Transverse colon (tissue), 4 donors: ENCODE measurements around the gene LRRC63.

Source experiments
- POLR2A ChIP-seq: fragments of 450-650 bp; IDR thresholded peaks from one replicate; pipeline ENCODE4 v1.6.1; 2016; ENCODE audit warnings: antibody characterized with exemption, mild to moderate bottlenecking, moderate library complexity
- POLR2AphosphoS5 ChIP-seq, 3 donors: sonication (generic); formaldehyde crosslinking; IDR thresholded peaks; one replicate each; pipeline ENCODE4 v1.6.1; 2016; ENCODE audit warnings: antibody characterized with exemption in 3 of 3
- TF ChIP-seq, protein P1 (sequence below), 5 experiments: fragments of 200-600 bp in 3 of 5; fragments of 450-650 bp in 2 of 5; sonication (generic) in 3 of 5; IDR thresholded peaks; 1 replicate in 2 of 5; 2 replicates in 3 of 5; pipeline ENCODE4 v1.5.1; 2016 to 2017; ENCODE audit warnings: antibody characterized with exemption in 5 of 5, inconsistent platforms in 3 of 5, mild to moderate bottlenecking in 2 of 5, moderate library complexity in 1 of 5

DNA sequence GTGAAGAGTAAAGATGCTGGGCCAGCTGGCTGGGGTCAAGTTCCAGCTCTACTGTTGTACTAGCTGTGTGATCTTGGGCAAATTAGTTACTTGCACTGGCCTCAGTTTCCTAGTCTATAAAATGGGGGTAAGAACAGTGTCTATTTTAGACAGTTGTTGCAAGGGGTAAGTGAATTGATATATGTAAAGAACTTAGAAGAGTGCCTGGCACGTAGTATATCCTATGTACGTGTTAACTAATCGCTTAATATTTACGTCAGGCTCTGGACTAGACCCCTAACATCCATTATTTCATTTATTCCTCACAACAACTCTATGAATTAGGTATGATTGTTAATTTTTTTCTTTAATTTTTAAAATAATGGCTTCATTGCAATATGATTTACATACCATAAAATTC, 26.1 kb upstream of the LRRC63 start:
- TF ChIP-seq, protein P1, sequence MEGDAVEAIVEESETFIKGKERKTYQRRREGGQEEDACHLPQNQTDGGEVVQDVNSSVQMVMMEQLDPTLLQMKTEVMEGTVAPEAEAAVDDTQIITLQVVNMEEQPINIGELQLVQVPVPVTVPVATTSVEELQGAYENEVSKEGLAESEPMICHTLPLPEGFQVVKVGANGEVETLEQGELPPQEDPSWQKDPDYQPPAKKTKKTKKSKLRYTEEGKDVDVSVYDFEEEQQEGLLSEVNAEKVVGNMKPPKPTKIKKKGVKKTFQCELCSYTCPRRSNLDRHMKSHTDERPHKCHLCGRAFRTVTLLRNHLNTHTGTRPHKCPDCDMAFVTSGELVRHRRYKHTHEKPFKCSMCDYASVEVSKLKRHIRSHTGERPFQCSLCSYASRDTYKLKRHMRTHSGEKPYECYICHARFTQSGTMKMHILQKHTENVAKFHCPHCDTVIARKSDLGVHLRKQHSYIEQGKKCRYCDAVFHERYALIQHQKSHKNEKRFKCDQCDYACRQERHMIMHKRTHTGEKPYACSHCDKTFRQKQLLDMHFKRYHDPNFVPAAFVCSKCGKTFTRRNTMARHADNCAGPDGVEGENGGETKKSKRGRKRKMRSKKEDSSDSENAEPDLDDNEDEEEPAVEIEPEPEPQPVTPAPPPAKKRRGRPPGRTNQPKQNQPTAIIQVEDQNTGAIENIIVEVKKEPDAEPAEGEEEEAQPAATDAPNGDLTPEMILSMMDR (IDR thresholded peaks at IDR 0.05): no peak
- no peak for TF ChIP-seq POLR2A
- no peak for TF ChIP-seq POLR2AphosphoS5 (IDR thresholded peaks at IDR 0.05)
